Measurements from ENCODE around the gene CCND1.
A peak's percentile ranks its signal among the peaks of the same experiment; 100 is the strongest.

Gene CCND1

DNA sequence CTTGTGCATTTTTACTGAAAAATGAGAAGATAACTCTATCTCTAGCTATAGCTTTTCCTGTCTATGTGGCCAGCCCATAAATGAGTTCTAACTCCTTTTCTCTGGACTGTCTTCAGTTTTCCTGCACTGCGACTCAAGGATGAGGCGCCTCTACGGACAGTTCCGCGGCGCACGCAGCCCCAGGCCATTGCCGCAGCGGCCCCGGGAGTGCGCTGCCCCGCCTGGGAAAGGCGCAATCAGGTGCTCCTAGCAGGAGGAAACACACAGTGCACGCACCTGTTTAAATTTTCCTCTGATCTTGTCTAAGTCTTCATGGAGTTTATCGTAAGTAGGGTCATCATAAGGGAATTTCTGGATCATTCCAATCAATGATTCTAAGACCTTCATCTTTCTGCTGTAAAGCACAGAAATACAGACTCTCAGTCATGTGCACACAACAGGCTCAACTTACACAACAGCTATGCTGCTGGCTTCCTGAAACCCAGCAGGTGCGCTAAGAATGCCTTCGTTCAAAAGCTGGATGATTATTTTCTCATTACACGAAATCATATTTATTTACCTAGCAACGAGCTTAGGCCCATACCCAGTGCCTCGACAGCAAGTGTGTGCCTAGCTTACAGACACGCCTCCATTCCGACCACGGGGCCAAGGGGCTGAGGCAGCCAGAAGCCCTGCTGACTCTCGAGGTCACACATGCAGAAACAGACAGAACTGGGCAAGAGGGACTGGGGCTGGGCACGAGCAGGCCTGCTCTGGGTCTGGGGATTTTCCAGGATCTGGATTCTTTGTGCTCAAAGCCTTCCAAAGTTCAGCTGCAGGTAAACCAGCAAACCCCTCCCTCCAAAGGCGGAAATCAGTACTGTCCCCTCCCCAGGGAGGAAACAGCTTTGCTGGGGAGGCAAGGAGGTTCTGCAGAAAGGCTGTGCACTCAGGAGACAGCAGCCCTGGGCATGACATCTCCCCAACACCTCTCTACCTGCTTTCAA is 27.0 kb downstream of the CCND1 start:
- TF ChIP-seq, protein P1, sequence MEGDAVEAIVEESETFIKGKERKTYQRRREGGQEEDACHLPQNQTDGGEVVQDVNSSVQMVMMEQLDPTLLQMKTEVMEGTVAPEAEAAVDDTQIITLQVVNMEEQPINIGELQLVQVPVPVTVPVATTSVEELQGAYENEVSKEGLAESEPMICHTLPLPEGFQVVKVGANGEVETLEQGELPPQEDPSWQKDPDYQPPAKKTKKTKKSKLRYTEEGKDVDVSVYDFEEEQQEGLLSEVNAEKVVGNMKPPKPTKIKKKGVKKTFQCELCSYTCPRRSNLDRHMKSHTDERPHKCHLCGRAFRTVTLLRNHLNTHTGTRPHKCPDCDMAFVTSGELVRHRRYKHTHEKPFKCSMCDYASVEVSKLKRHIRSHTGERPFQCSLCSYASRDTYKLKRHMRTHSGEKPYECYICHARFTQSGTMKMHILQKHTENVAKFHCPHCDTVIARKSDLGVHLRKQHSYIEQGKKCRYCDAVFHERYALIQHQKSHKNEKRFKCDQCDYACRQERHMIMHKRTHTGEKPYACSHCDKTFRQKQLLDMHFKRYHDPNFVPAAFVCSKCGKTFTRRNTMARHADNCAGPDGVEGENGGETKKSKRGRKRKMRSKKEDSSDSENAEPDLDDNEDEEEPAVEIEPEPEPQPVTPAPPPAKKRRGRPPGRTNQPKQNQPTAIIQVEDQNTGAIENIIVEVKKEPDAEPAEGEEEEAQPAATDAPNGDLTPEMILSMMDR (IDR thresholded peaks at IDR 0.05; ENCODE audit: poor library complexity, severe bottlenecking), result no peak
- H3K9me3 ChIP-seq (ENCODE audit: severe bottlenecking), result no peaks in the 10 kb centered on the region
- no peaks in the 10 kb centered on the region for H3K4me1 ChIP-seq (ENCODE audit: insufficient read depth, poor library complexity, severe bottlenecking)
- DNase-seq (ENCODE audit: low spot score) (no peak), ATAC-seq (ENCODE audit: low read depth) (no peak)
- no peak overlapping the region for H3K4me3 ChIP-seq (ENCODE audit: severe bottlenecking)
- H3K36me3 ChIP-seq (ENCODE audit: low read depth), result peaks cover 36% of the 10 kb centered on the region
- H3K27me3 ChIP-seq (ENCODE audit: insufficient read depth, poor library complexity, severe bottlenecking), result no peaks in the 10 kb centered on the region
- H3K27ac ChIP-seq (ENCODE audit: poor library complexity, severe bottlenecking), result no peak overlapping the region

GRCh38 chr11:69669486-69669885 is 28.5 kb downstream of the CCND1 start:
- Histone ChIP-seq H3K36me3 (ENCODE audit: low read depth) (peaks cover 40% of the 10 kb centered on the region), H3K4me1 (ENCODE audit: insufficient read depth, poor library complexity, severe bottlenecking) (no peaks in the 10 kb centered on the region)
- ATAC-seq (ENCODE audit: low read depth), result no peak

GRCh38 chr11:69670158-69670845 is 29.3 kb downstream of the CCND1 start:
- peak; percentile 64 for ATAC-seq (ENCODE audit: low read depth)
- H3K9me3 ChIP-seq (ENCODE audit: severe bottlenecking), result no peaks in the 10 kb centered on the region
- H3K27ac ChIP-seq (ENCODE audit: poor library complexity, severe bottlenecking), result no peak overlapping the region
- H3K27me3 ChIP-seq (ENCODE audit: insufficient read depth, poor library complexity, severe bottlenecking), result no peaks in the 10 kb centered on the region
- TF ChIP-seq, protein P1 (IDR thresholded peaks at IDR 0.05; ENCODE audit: poor library complexity, severe bottlenecking), result peak; percentile 95
- H3K4me3 ChIP-seq (ENCODE audit: severe bottlenecking), result no peak overlapping the region
- no peaks in the 10 kb centered on the region for H3K4me1 ChIP-seq (ENCODE audit: insufficient read depth, poor library complexity, severe bottlenecking)
- peak; percentile 55 for DNase-seq (ENCODE audit: low spot score)
- H3K36me3 ChIP-seq (ENCODE audit: low read depth), result peaks cover 37% of the 10 kb centered on the region

More at GRCh38 chr11:69669486-69669885, 28.5 kb downstream of the CCND1 start:
- H3K27me3 ChIP-seq (ENCODE audit: insufficient read depth, poor library complexity, severe bottlenecking), result no peaks in the 10 kb centered on the region
- DNase-seq (ENCODE audit: low spot score), result no peak
- no peaks in the 10 kb centered on the region for H3K9me3 ChIP-seq (ENCODE audit: severe bottlenecking)
- H3K4me3 ChIP-seq (ENCODE audit: severe bottlenecking), result no peak overlapping the region
- H3K27ac ChIP-seq (ENCODE audit: poor library complexity, severe bottlenecking), result no peak overlapping the region
- TF ChIP-seq, protein P1 (IDR thresholded peaks at IDR 0.05; ENCODE audit: poor library complexity, severe bottlenecking), result no peak

GRCh38 chr11:69671734-69672465 is 30.9 kb downstream of the CCND1 start:
- no peaks in the 10 kb centered on the region for H3K4me1 ChIP-seq (ENCODE audit: insufficient read depth, poor library complexity, severe bottlenecking)
- TF ChIP-seq, protein P1 (IDR thresholded peaks at IDR 0.05; ENCODE audit: poor library complexity, severe bottlenecking), result no peak

More at GRCh38 chr11:69671734-69672465, 30.9 kb downstream of the CCND1 start:
- H3K36me3 ChIP-seq (ENCODE audit: low read depth), result peaks cover 35% of the 10 kb centered on the region
- no peaks in the 10 kb centered on the region for H3K27me3 ChIP-seq (ENCODE audit: insufficient read depth, poor library complexity, severe bottlenecking)
- DNase-seq (ENCODE audit: low spot score) (no peak), ATAC-seq (ENCODE audit: low read depth) (no peak)
- H3K27ac ChIP-seq (ENCODE audit: poor library complexity, severe bottlenecking), result no peak overlapping the region
- no peak overlapping the region for H3K4me3 ChIP-seq (ENCODE audit: severe bottlenecking)
- H3K9me3 ChIP-seq (ENCODE audit: severe bottlenecking), result no peaks in the 10 kb centered on the region
